ENCODE results near the gene S100A7.

The S100A7 gene

DNA sequence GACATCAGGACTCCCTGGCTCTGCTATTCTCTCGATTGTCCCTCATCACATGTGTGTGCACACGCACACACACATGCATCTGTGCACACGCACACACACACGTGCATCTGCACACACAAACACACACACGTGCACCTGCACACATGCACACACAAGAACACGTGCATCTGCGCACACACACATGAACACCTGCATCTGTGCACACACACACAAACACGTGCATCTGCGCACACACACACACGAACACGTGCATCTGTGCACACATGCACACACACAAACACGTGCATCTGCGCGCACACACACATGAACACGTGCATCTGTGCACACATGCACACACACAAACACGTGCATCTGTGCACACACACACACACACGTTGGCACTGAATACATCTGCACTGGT, 29.4 kb downstream of the S100A7 start:
- H3K4me1 ChIP-seq (ENCODE audit: control insufficient read depth, low read length) = no peaks in the 10 kb centered on the region
- no peaks in the 10 kb centered on the region for H3K9me2 ChIP-seq (replicated peaks; ENCODE audit: control insufficient read depth, low read length)
- no peaks in the 10 kb centered on the region for H3K36me3 ChIP-seq (ENCODE audit: control insufficient read depth, low read length)
- no peak overlapping the region for H3K4me2 ChIP-seq (ENCODE audit: low read length)
- no peak overlapping the region for H3K27ac ChIP-seq (ENCODE audit: low read depth, low read length)
- TF ChIP-seq, protein P1, sequence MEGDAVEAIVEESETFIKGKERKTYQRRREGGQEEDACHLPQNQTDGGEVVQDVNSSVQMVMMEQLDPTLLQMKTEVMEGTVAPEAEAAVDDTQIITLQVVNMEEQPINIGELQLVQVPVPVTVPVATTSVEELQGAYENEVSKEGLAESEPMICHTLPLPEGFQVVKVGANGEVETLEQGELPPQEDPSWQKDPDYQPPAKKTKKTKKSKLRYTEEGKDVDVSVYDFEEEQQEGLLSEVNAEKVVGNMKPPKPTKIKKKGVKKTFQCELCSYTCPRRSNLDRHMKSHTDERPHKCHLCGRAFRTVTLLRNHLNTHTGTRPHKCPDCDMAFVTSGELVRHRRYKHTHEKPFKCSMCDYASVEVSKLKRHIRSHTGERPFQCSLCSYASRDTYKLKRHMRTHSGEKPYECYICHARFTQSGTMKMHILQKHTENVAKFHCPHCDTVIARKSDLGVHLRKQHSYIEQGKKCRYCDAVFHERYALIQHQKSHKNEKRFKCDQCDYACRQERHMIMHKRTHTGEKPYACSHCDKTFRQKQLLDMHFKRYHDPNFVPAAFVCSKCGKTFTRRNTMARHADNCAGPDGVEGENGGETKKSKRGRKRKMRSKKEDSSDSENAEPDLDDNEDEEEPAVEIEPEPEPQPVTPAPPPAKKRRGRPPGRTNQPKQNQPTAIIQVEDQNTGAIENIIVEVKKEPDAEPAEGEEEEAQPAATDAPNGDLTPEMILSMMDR (IDR thresholded peaks at IDR 0.05; ENCODE audit: low read depth, low read length, poor library complexity, severe bottlenecking) = no peak
- no peak for TF ChIP-seq EZH2phosphoT487 (IDR thresholded peaks at IDR 0.05; ENCODE audit: borderline replicate concordance, low read length)
- no peaks in the 10 kb centered on the region for H4K20me1 ChIP-seq (ENCODE audit: control insufficient read depth, insufficient read depth, low read depth, low read length)
- no peaks in the 10 kb centered on the region; the same call in 1 of the 2 replicates for H3K27me3 ChIP-seq (ENCODE audit: control insufficient read depth, low read length)
- H3K9me3 ChIP-seq (ENCODE audit: control insufficient read depth, insufficient read depth, low read length) = no peaks in the 10 kb centered on the region
- no peaks in the 10 kb centered on the region for H3K79me2 ChIP-seq (ENCODE audit: control insufficient read depth, low read length)
- no peaks in the 10 kb centered on the region for H3F3A ChIP-seq (ENCODE audit: control insufficient read depth, insufficient read depth)
- H3K4me3 ChIP-seq (ENCODE audit: low read length) = no peak overlapping the region

DNA sequence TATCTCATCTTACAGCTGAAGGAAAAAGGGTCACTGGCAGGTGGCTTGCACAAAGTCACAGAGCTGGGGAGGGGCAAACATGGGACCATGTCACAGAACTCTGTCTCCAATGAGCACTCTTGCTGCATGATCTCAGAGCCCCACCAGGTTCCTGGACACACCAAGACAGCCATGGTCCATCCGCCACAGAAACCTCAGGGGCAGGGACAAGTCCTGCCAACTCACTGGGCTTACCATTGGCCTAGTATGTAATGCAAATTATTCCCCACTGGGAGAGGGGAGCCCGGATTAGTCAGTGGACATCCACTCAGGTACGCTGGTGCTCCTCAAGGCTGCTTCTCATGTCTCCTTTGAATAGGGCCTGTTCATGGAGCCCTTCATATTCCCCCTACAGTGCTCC, 29.9 kb downstream of the S100A7 start:
- no peak overlapping the region for H3K4me2 ChIP-seq (ENCODE audit: low read length)
- H3K27ac ChIP-seq (ENCODE audit: low read depth, low read length) = no peak overlapping the region
- no peaks in the 10 kb centered on the region for H4K20me1 ChIP-seq (ENCODE audit: control insufficient read depth, insufficient read depth, low read depth, low read length)
- no peak overlapping the region for H3K4me3 ChIP-seq (ENCODE audit: low read length)
- H3K36me3 ChIP-seq (ENCODE audit: control insufficient read depth, low read length) = no peaks in the 10 kb centered on the region
- H3F3A ChIP-seq (ENCODE audit: control insufficient read depth, insufficient read depth) = no peaks in the 10 kb centered on the region
- H3K9me3 ChIP-seq (ENCODE audit: control insufficient read depth, insufficient read depth, low read length) = no peaks in the 10 kb centered on the region
- H3K4me1 ChIP-seq (ENCODE audit: control insufficient read depth, low read length) = no peaks in the 10 kb centered on the region
- TF ChIP-seq, protein P1 (IDR thresholded peaks at IDR 0.05; ENCODE audit: low read depth, low read length, poor library complexity, severe bottlenecking) = no peak
- TF ChIP-seq EZH2phosphoT487 (IDR thresholded peaks at IDR 0.05; ENCODE audit: borderline replicate concordance, low read length) = no peak
- no peaks in the 10 kb centered on the region for H3K9me2 ChIP-seq (replicated peaks; ENCODE audit: control insufficient read depth, low read length)
- H3K27me3 ChIP-seq (ENCODE audit: control insufficient read depth, low read length) = no peaks in the 10 kb centered on the region; the same call in 1 of the 2 replicates
- no peaks in the 10 kb centered on the region for H3K79me2 ChIP-seq (ENCODE audit: control insufficient read depth, low read length)

DNA sequence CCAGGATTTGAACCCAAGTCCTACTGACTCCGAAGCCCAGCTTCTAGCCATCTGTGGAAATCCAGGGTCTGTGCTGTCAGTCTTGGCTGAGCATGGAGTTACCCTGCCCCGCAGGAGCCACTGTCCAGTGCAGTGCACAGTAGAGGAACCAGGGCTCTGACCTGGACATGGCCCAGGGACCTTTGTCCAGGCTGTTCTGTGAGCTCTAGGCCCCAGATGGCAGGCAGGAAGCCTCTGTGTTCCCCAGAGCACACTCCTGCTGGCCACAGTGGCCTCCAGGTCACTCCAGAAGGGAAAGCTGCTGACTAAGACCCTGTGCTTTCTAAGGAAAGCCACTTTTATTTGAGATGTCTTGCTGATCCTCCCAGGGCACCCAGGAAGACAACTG, 30.3 kb downstream of the S100A7 start:
- H3K4me3 ChIP-seq (ENCODE audit: low read length) = no peak overlapping the region
- H3K9me2 ChIP-seq (replicated peaks; ENCODE audit: control insufficient read depth, low read length) = no peaks in the 10 kb centered on the region
- H3K27me3 ChIP-seq (ENCODE audit: control insufficient read depth, low read length) = no peaks in the 10 kb centered on the region; the same call in 1 of the 2 replicates
- H3K9me3 ChIP-seq (ENCODE audit: control insufficient read depth, insufficient read depth, low read length) = no peaks in the 10 kb centered on the region
- no peaks in the 10 kb centered on the region for H3K4me1 ChIP-seq (ENCODE audit: control insufficient read depth, low read length)
- H4K20me1 ChIP-seq (ENCODE audit: control insufficient read depth, insufficient read depth, low read depth, low read length) = no peaks in the 10 kb centered on the region
- no peak for TF ChIP-seq EZH2phosphoT487 (IDR thresholded peaks at IDR 0.05; ENCODE audit: borderline replicate concordance, low read length)
- TF ChIP-seq, protein P1 (IDR thresholded peaks at IDR 0.05; ENCODE audit: low read depth, low read length, poor library complexity, severe bottlenecking) = no peak
- H3K27ac ChIP-seq (ENCODE audit: low read depth, low read length) = no peak overlapping the region
- no peaks in the 10 kb centered on the region for H3F3A ChIP-seq (ENCODE audit: control insufficient read depth, insufficient read depth)
- H3K36me3 ChIP-seq (ENCODE audit: control insufficient read depth, low read length) = no peaks in the 10 kb centered on the region
- no peak overlapping the region for H3K4me2 ChIP-seq (ENCODE audit: low read length)
- no peaks in the 10 kb centered on the region for H3K79me2 ChIP-seq (ENCODE audit: control insufficient read depth, low read length)

Data from DOHH2 (cell line).